Lower leg skin (tissue), 4 donors: ENCODE results near the gene CERS4. TPM values are rescaled to one million over a fixed set of nuclear protein-coding genes. Genes with fewer than 3 reads are reported as not detected.

Experiments used
- DNase-seq, 2 donors: peaks; one replicate each; pipeline ENCODE4 v3.0.0-alpha.2; 2019; ENCODE audit warnings: low spot score in 2 of 2
- H3K4me3 ChIP-seq: fragments of 200-600 bp; sonication (generic); 2 replicates; pipeline ENCODE4 v1.5.1; 2017; ENCODE audit warnings: mild to moderate bottlenecking, low read depth; ENCODE audit not compliant: poor library complexity, severe bottlenecking
- CTCF ChIP-seq, 3 donors: fragments of 450-650 bp; IDR thresholded peaks; one replicate each; pipeline ENCODE4 v1.5.1; 2016; ENCODE audit warnings: antibody characterized with exemption in 3 of 3, mild to moderate bottlenecking in 3 of 3, moderate library complexity in 2 of 3
- POLR2A ChIP-seq, 2 donors: fragments of 450-650 bp; IDR thresholded peaks; one replicate each; pipeline ENCODE4 v1.6.1; 2016 to 2017; ENCODE audit warnings: antibody characterized with exemption in 2 of 2, mild to moderate bottlenecking in 1 of 2, moderate library complexity in 1 of 2
- WGBS, 2 donors: methylation state at CpG; one replicate each; pipeline ENCODE4 v1.1.5; 2018; 5-methylcytosine and 5-hydroxymethylcytosine counted together
- intact Hi-C: fragments of 100-400 bp; cut with DNase I; formaldehyde crosslinking; loops from one replicate; pipeline ENCODE4 v1.15.0; 2023; ENCODE audit warnings: low total_unique reads
- total RNA-seq, 4 donors: library from RNA; depleted of rRNA; stranded (reverse); fragments of >200 nt; gene quantifications; one replicate each; pipeline ENCODE4 v1.1.0, GENCODE V29; 2016

The CERS4 gene
- total RNA-seq, 4 donors from 2014 or later: 104 to 106 (median 105) TPM

GRCh38 chr19:8210421-8211101 lies 1.4 kb downstream of the CERS4 start:
- no peak overlapping the region for H3K4me3 ChIP-seq
- intact Hi-C loops: no loop called here
- WGBS, 2 donors: 68 to 69% methylated on average over 13 of the region's 13 CpGs
- DNase-seq: no peak
- no peak for TF ChIP-seq POLR2A (IDR thresholded peaks at IDR 0.05)
- TF ChIP-seq CTCF (IDR thresholded peaks at IDR 0.05): no peak

- 81% methylated on average over 6 of the region's 6 CpGs for WGBS, 2 donors
- DNase-seq: no peak
- intact Hi-C loops: no loop called here
- H3K4me3 ChIP-seq: no peak overlapping the region
- TF ChIP-seq POLR2A (IDR thresholded peaks at IDR 0.05) (no peak), CTCF (IDR thresholded peaks at IDR 0.05) (no peak)
These were observed 3.0 kb downstream of the CERS4 start for GRCh38 chr19:8212212-8212611.

GRCh38 chr19:8212916-8213315 lies 3.7 kb downstream of the CERS4 start:
- DNase-seq: no peak
- TF ChIP-seq CTCF (IDR thresholded peaks at IDR 0.05) (no peak), POLR2A (IDR thresholded peaks at IDR 0.05) (no peak)
- H3K4me3 ChIP-seq: no peak overlapping the region
- 88 to 91% methylated on average over 6 of the region's 6 CpGs for WGBS, 2 donors
- intact Hi-C loops: no loop called here

GRCh38 chr19:8213827-8214672 lies 4.9 kb downstream of the CERS4 start:
- H3K4me3 ChIP-seq: no peak overlapping the region
- DNase-seq: no peak
- TF ChIP-seq CTCF (IDR thresholded peaks at IDR 0.05) (no peak), POLR2A (IDR thresholded peaks at IDR 0.05) (no peak)
- 85 to 95% methylated on average over 5 of the region's 5 CpGs for WGBS, 2 donors
- intact Hi-C loops: no loop called here

GRCh38 chr19:8214802-8215201 lies 5.6 kb downstream of the CERS4 start:
- intact Hi-C loops: no loop called here
- 35 to 50% methylated on average over 6 of the region's 6 CpGs for WGBS, 2 donors
- H3K4me3 ChIP-seq: no peak overlapping the region
- no peak for DNase-seq
- TF ChIP-seq CTCF (IDR thresholded peaks at IDR 0.05) (no peak), POLR2A (IDR thresholded peaks at IDR 0.05) (no peak)
